ENCODE data around the gene NAA16. TPM values are rescaled to one million over a fixed set of nuclear protein-coding genes. Genes with fewer than 3 reads are reported as not detected.
A peak's percentile ranks its signal among the peaks of the same experiment; 100 is the strongest.

NAA16 gene
- total RNA-seq, 2 donors from 2014 or later: 47.8 to 50.6 TPM

DNA sequence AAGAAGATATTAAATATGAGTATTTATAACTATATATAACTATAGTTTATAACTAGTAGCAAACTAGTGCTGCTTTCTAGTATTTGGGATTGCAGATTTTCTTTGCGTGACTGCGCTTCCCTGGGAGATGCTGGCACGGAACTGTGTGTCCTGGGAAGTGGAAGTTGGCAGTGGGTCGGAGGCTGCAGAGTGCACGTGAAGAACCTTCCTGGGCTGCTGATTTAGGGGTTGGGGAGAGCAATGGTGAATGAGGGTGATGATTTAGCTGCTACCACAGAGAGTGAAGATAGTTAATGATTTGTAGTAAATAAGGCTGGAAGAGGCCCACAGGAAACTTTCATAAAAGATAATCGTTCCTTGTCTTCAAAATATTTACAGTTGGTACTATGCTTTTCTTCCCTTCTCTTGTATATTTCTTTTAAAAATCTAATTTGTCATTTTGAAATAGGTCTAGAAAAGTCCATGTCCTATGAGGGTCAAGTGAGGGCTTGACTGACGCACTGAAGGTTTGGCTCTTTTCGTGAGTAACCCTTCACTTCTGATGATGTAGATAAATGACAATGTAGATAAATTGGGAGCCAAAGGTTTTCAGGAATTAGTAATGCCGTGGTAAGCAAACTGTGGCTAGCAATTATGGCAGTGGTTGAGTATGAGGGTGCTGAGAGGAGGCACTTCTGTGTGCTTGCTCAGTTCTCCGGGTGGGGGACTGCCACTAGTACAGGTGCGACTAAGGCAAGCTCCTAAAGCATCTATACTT, 3.0 kb upstream of the NAA16 start:
- no peaks in the 10 kb centered on the region for H3K9me3 ChIP-seq
- no peaks in the 10 kb centered on the region for H3K36me3 ChIP-seq (replicated peaks in 1 of 2; ENCODE audit: insufficient read depth in 1 of 2, low read depth in 2 of 2)
- H3K4me3 ChIP-seq: no peak overlapping the region
- 52 to 54% methylated on average over 11 of the region's 11 CpGs for WGBS, 2 donors
- no peak for ATAC-seq
- TF ChIP-seq CTCF (IDR thresholded peaks at IDR 0.05): no peak
- H3K27me3 ChIP-seq: no peaks in the 10 kb centered on the region
- H3K27ac ChIP-seq: peak overlapping the region in 3 of 4 donors; percentile 66 to 74 (median 67)
- H3K4me1 ChIP-seq: peaks cover 37% of the 10 kb centered on the region
- intact Hi-C loops (cut with DNase I): no loop called here
- no peak for DNase-seq

DNA sequence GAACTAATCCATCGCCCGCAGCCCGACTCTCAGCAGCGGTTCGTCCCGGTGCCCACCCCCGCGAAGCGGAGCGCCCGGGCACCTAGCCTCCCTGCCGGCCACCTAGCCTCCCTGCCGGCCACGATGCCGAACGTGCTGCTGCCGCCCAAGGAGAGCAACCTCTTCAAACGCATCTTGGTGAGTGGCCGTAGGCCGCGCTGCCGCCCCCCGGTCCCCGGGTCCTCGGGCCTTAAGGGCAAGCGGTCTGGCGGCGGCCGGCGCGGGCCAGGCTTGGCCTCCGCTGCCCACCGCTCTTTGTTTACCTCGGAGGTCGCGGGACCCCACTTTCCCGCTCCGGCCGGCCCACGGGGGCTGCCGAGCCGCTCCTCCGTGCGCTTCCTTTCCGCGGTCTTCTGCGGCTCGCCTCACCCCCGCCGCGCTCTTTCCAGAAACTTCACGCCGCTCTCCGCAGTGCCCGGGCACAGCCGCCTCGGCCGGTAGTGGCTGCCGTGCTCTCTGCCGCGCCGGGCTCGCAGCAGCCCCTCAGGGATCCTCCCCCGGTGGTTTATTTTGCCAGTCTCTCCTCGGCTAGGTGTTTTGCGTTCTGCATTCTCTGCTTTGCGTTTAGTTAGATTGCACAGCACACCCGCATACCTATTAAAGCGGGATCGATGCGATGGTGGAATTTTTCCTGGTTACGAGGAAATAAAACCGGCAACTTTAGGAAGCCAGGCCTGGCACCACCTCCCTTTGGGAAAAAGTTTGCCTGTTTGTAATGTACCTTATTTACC, 524 bp downstream of the NAA16 start:
- H3K27me3 ChIP-seq: no peaks in the 10 kb centered on the region
- no peaks in the 10 kb centered on the region for H3K9me3 ChIP-seq
- ATAC-seq (peak; percentile 68), DNase-seq (peak; percentile 44 to 66 (median 49))
- H3K4me1 ChIP-seq: peaks cover 61% of the 10 kb centered on the region
- H3K27ac ChIP-seq: peak overlapping the region; percentile 92 to 98 (median 96)
- H3K4me3 ChIP-seq: peak overlapping the region; percentile 92 to 99
- 0% methylated on average over 12 to 60 of the region's 73 CpGs for WGBS, 2 donors
- no peaks in the 10 kb centered on the region for H3K36me3 ChIP-seq (replicated peaks in 1 of 2; ENCODE audit: insufficient read depth in 1 of 2, low read depth in 2 of 2)
- TF ChIP-seq POLR2A (IDR thresholded peaks at IDR 0.05): peak in 2 of 3 donors; percentile 34 to 75
- TF ChIP-seq CTCF (IDR thresholded peaks at IDR 0.05): peak in 1 of 7 experiments; percentile 30
- intact Hi-C loops (cut with DNase I): loop anchor here (5.0 kb wide), 1 partner anchor 244 kb away; no protein-coding TSS in a partner anchor

GRCh38 chr13:41312176-41312500, 1.1 kb downstream of the NAA16 start:
- no peaks in the 10 kb centered on the region for H3K27me3 ChIP-seq
- 0 to 1% methylated on average over 11 of the region's 11 CpGs for WGBS, 2 donors
- peak overlapping the region; percentile 92 to 98 (median 96) for H3K27ac ChIP-seq
- H3K36me3 ChIP-seq (replicated peaks in 1 of 2; ENCODE audit: insufficient read depth in 1 of 2, low read depth in 2 of 2): no peaks in the 10 kb centered on the region
- intact Hi-C loops (cut with DNase I): loop anchor here (5.0 kb wide), 1 partner anchor 245 kb away; no protein-coding TSS in a partner anchor
- ATAC-seq: peak; percentile 33
- H3K9me3 ChIP-seq: no peaks in the 10 kb centered on the region
- peak overlapping the region; percentile 92 to 99 for H3K4me3 ChIP-seq
- TF ChIP-seq POLR2A (IDR thresholded peaks at IDR 0.05) (no peak), CTCF (IDR thresholded peaks at IDR 0.05) (no peak)
- peaks cover 63% of the 10 kb centered on the region for H3K4me1 ChIP-seq
- DNase-seq: peak; percentile 65 to 77 (median 70)

- Histone ChIP-seq H3K36me3 (replicated peaks in 1 of 2; ENCODE audit: insufficient read depth in 1 of 2, low read depth in 2 of 2) (no peaks in the 10 kb centered on the region), H3K4me1 (peaks cover 65% of the 10 kb centered on the region), H3K9me3 (no peaks in the 10 kb centered on the region), H3K27me3 (no peaks in the 10 kb centered on the region), H3K4me3 (peak overlapping the region in 1 of 2 donors; percentile 99), H3K27ac (peak overlapping the region in 2 of 4 donors; percentile 38 to 97)
- TF ChIP-seq POLR2A (IDR thresholded peaks at IDR 0.05) (no peak), CTCF (IDR thresholded peaks at IDR 0.05) (no peak)
- ATAC-seq (no peak), DNase-seq (no peak)
- intact Hi-C loops (cut with DNase I): loop anchor here (5.0 kb wide), 1 partner anchor 246 kb away; no protein-coding TSS in a partner anchor
- 14 to 17% methylated on average over 5 of the region's 5 CpGs for WGBS, 2 donors
Measured at GRCh38 chr13:41313117-41313516, 2.0 kb downstream of the NAA16 start.

Data from body of pancreas (tissue), 4 donors.